GM10266 (cell line): ENCODE data around the gene KCNT1.

Experiments
- DNase-seq: peaks from one replicate; pipeline ENCODE4 v3.0.0; 2012; ENCODE audit errors: extremely low spot score
- TF ChIP-seq, protein P1 (sequence below): IDR thresholded peaks from 2 replicates; pipeline ENCODE4 v1.5.1; 2012; ENCODE audit warnings: mild to moderate bottlenecking, low read depth; ENCODE audit not compliant: control insufficient read depth, insufficient read depth; ENCODE audit errors: missing control alignments

The KCNT1 gene

DNA sequence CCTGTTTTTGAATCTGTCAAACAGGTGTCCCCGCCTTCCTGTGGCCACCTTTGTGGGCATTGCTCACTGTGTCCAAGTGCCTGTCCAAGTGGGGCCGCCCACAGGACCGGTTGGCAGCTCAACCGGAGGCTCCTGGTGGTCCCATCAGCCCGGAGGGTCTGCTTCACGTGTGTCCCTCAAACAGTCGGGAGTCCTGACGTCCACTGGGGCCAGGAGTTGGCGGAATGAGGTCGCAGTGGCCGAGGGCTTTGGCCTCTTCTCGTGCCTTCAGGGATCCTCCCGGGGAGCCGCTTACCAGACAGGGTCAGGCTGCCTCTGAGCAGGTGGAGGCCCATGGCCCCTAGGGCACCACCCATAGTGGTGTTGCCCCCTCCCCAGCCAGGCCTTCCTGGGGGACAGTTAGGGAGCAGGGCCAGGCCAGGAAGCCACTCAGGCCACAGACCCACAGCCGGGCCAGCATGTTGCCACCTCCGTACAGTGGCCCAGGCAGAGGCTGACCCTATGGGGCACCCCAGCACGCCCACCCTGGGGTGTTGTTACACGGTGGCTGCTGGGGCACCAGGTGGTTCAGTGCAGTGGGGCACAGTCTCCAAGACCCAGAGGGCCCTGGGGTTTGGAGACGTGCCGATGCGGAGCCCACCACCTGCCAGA is 69.5 kb downstream of the KCNT1 start:
- TF ChIP-seq, protein P1, sequence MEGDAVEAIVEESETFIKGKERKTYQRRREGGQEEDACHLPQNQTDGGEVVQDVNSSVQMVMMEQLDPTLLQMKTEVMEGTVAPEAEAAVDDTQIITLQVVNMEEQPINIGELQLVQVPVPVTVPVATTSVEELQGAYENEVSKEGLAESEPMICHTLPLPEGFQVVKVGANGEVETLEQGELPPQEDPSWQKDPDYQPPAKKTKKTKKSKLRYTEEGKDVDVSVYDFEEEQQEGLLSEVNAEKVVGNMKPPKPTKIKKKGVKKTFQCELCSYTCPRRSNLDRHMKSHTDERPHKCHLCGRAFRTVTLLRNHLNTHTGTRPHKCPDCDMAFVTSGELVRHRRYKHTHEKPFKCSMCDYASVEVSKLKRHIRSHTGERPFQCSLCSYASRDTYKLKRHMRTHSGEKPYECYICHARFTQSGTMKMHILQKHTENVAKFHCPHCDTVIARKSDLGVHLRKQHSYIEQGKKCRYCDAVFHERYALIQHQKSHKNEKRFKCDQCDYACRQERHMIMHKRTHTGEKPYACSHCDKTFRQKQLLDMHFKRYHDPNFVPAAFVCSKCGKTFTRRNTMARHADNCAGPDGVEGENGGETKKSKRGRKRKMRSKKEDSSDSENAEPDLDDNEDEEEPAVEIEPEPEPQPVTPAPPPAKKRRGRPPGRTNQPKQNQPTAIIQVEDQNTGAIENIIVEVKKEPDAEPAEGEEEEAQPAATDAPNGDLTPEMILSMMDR, result no peak

DNA sequence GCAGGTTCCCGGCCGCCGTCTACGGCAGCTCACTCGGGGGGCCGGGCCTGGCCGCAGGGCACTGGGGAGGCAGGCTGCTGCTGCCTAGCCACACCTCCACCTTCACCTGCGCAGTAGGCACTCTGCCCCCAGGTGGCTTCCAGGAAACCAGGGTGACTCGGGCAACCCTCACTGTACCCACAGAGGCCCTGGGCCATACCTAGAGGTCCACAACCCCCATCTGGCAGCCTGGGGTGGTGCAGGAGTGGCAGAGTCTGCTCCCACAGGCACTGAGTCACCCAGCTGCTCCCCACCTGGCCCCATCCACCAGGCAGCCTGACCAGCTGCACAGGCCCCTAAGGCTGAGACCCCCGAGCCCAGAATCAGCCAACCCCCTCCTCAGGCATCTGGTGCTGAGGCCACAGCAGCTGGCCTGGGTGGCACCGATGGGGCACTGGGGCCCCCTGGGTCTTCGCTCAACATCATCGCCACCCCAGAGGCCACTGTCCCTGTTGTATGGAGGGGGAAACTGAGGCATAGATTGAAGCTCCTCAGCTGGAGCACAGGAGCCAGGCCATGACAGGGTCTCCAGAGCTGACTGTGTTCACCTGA is 70.2 kb downstream of the KCNT1 start:
- DNase-seq, result no peak
- TF ChIP-seq, protein P1, result no peak

More for the DNA sequence above, 69.5 kb downstream of the KCNT1 start:
- DNase-seq, result no peak

DNA sequence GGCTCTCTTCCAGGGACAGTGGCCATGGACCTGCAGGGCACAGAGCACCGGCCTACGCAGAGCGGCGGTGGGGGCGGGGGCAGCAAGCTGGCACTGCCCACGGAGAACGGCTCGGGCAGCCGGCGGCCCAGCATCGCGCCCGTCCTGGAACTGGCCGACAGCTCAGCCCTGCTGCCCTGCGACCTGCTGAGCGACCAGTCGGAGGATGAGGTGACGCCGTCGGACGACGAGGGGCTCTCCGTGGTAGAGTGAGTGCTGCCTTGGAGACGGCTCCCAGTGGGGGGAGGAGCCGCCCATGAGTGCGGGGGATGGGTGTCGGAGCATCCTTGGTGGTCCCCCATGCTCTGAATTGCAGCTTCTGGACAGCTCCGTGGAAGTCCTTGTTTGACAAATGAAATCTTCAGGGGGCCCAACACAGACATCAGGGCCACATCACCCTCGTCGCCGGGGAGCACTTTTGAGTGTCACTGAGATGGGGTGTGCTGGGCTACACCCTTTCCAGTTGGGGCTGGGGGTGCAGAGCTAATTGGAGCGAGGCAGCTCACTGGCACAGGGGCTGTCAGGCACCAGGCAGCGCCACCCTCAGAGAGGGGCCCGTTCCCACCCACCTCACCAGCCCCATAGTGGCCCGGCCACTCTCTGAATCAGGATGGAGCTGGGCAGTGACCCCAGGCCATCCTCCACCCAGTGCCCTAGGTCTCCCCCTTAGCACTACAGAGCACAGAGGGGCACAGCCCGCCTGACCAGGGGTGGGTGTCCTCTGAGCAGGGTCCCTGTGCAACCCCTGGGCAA is 70.9 kb downstream of the KCNT1 start:
- no peak for DNase-seq
- TF ChIP-seq, protein P1, result no peak

DNA sequence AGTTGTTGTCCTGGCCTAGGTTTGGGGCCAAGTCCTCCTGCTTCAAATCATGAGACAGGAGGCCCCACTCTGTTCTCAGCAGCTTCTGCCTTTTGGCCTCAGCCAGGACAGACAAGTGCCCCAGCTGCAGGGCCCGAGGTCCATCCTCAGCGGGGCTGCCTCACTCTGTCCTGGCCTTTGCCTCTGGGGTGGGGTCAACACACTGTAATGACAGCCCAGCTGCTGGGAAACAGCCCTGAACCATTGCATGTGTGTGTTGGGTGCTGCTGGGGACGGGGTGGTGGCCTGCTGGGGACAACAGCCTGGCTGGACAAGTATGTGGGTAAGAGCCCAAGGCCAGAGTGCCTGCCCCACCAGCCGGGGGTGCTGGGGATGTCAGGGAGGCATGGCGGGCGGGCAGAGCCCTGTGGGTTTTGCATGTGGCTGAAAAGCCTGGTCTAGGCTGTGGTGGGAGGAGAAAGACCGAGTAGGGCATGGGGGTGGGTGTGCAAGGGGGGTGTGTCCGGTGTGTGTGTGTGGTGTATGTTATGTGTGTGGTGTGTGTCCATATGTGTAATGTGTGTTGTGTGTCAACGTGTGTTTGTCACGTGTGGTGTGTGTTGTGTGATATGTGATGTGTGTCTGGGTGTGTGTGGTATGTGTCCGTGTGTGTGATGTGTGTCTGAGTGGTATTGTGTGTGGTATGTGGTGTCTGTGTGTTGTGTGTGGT is 71.7 kb downstream of the KCNT1 start:
- TF ChIP-seq, protein P1, result no peak
- no peak for DNase-seq

DNA sequence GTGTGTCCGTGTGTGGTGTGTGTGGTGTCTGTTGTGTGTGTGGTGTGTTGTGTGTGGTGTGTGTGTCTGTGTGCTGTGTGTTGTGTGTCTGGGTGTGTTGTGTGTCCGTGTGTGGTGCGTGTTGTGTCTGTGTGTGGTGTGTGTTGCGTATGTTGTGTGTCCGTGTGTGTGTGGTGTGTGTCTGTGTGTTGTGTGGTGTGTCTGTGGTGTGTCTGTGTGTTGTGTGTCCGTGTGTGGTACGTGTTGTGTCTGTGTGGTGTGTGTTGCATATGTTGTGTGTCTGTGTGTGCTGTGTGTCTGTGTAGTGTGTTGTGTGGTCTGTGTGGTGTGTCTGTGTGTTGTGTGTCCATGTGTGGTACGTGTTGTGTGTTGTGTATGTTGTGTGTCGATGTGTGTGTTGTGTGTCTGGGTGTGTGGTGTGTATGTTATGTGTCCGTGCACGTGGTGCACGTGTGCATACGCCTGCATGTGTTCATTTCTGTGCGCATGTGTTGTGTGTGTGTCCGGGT is 72.3 kb downstream of the KCNT1 start:
- DNase-seq, result no peak
- TF ChIP-seq, protein P1, result no peak

DNA sequence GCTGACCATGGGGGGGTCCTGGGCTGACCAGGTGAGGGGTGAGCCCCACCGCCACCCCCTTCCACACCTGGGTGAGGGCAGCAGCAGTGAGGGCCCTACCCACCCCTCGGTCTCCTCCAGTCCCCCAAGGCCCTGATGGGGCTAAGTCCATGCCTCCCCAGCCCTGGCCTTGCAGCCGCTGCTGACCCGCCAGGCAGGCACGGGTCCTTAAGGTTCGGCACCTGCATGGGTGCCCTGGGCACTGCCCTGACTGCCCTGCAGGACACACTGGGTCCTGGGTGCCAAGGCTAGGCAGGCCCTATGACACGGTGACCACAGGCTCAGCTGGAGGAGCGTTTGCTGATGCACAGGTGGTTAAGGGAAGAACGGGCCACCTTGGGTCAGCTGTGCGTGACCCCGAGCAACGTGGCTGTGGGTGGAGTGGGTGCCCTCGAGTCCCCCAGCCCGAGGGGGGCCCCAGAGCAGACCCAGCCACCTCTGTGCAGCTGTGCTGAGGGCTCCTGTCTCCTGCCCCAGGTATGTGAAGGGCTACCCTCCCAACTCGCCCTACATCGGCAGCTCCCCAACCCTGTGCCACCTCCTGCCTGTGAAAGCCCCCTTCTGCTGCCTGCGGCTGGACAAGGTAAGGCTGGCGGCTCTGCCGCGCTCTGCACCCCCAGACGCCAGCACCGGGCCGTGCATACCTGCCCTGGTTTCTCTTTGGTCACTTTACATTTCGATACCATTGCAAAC is 73.0 kb downstream of the KCNT1 start:
- TF ChIP-seq, protein P1, result no peak
- no peak for DNase-seq
